Measurements from ENCODE around the gene SERPINB13.

The SERPINB13 gene

DNA sequence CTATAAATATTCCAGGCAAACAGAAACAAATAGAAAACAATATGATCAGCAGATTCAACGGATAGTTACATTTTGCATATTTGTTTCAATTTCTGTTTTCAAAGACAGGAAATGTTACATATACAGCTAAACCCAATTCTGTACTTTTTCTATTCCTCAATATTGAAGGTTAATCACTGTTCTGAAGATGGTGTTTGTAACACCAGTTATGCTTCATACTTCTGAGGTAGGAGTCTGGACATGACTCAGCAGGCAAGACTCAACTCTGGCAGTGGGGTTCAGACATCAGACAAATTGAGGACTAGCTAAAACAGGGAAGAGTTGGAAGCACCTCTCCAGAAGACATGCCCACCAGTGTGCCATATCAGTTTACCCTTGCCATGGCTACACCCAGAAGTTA is 16.6 kb downstream of the SERPINB13 start:
- Histone ChIP-seq H3K4me3 (ENCODE audit: control insufficient read depth in 1 of 7, extremely low read depth in 1 of 7, insufficient read depth in 4 of 7, low read depth in 2 of 7, low read length in 6 of 7) (no peak overlapping the region), H3K27me3 (replicated peaks in 2 of 5; ENCODE audit: control insufficient read depth in 4 of 5, insufficient read depth in 5 of 5, low read length in 4 of 5) (peaks cover 0 to 1% (median 0%) of the 10 kb centered on the region in 5 experiments), H3K9me3 (ENCODE audit: control extremely low read depth in 1 of 5, control insufficient read depth in 4 of 5, insufficient read depth in 2 of 5, low read depth in 1 of 5, low read length in 4 of 5) (no peaks in the 10 kb centered on the region), H3K27ac (ENCODE audit: insufficient read depth in 1 of 2, low read depth in 1 of 2, low read length in 2 of 2, poor library complexity in 1 of 2, severe bottlenecking in 2 of 2) (no peak overlapping the region), H3K4me1 (ENCODE audit: control extremely low read depth in 1 of 4, control insufficient read depth in 4 of 4, insufficient read depth in 4 of 4, low read length in 3 of 4) (no peaks in the 10 kb centered on the region), H3K36me3 (ENCODE audit: control insufficient read depth in 4 of 4, insufficient read depth in 4 of 4, low read length in 3 of 4) (no peaks in the 10 kb centered on the region)
- ChIA-PET POLR2A (no interaction called here), CTCF (no interaction called here)
- DNase-seq, result no peak
- WGBS (ENCODE audit: insufficient coverage), result no CpG with 5 or more reads among the region's 1 CpG

DNA sequence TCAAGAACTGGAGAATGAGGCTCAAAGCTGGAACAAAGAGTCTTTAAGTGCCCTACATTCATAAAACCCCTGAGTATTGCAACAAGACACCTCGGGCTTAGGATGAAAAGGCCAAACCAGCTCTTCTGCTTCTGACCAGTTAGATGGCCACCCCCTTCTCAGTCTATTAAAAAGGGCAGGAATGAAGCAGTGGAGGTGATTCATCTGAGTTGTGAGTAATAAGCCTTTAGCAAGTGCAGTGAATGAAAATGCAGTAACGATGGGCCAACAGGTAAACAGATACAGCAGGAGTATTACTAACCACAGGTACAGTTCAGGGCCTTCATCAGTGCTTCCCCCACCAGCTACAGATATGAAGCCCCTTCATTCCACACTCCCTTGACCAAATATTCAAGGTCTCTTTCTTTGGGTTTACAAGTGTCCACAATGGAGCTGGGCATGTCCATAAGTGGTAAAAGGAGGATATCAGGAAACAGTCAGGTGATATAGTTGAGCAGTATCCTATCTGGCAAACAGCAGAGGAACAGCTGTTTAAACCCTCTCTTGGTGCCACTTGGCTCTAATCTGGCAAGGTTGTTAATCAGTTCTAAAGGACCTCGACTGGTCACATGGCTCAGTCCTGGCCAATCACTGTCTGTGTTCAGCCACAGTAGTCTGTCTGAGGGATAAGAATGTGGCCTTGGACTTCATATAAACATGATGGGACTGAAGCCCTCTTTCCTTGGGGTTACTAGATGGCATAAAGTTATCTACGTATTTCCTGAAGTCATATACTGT is 17.8 kb downstream of the SERPINB13 start:
- Histone ChIP-seq H3K4me1 (ENCODE audit: control extremely low read depth in 1 of 4, control insufficient read depth in 4 of 4, insufficient read depth in 4 of 4, low read length in 3 of 4) (no peaks in the 10 kb centered on the region), H3K9me3 (ENCODE audit: control extremely low read depth in 1 of 5, control insufficient read depth in 4 of 5, insufficient read depth in 2 of 5, low read depth in 1 of 5, low read length in 4 of 5) (no peaks in the 10 kb centered on the region), H3K36me3 (ENCODE audit: control insufficient read depth in 4 of 4, insufficient read depth in 4 of 4, low read length in 3 of 4) (no peaks in the 10 kb centered on the region), H3K27ac (ENCODE audit: insufficient read depth in 1 of 2, low read depth in 1 of 2, low read length in 2 of 2, poor library complexity in 1 of 2, severe bottlenecking in 2 of 2) (no peak overlapping the region), H3K4me3 (ENCODE audit: control insufficient read depth in 1 of 7, extremely low read depth in 1 of 7, insufficient read depth in 4 of 7, low read depth in 2 of 7, low read length in 6 of 7) (no peak overlapping the region), H3K27me3 (replicated peaks in 2 of 5; ENCODE audit: control insufficient read depth in 4 of 5, insufficient read depth in 5 of 5, low read length in 4 of 5) (peaks cover 0 to 1% (median 0%) of the 10 kb centered on the region in 5 experiments)
- 89% methylated on average over 3 of the region's 4 CpGs for WGBS (ENCODE audit: insufficient coverage)
- no peak for DNase-seq
- ChIA-PET POLR2A (no interaction called here), CTCF (interaction anchor here (1.3 kb wide), 1 partner anchor 14 kb away, joined by 3 read pairs; no protein-coding TSS in a partner anchor)

GRCh38 chr18:63606526-63606925 is 19.4 kb downstream of the SERPINB13 start:
- no peak overlapping the region for H3K27ac ChIP-seq (ENCODE audit: insufficient read depth in 1 of 2, low read depth in 1 of 2, low read length in 2 of 2, poor library complexity in 1 of 2, severe bottlenecking in 2 of 2)
- no peaks in the 10 kb centered on the region for H3K9me3 ChIP-seq (ENCODE audit: control extremely low read depth in 1 of 5, control insufficient read depth in 4 of 5, insufficient read depth in 2 of 5, low read depth in 1 of 5, low read length in 4 of 5)
- DNase-seq, result no peak
- no peaks in the 10 kb centered on the region for H3K4me1 ChIP-seq (ENCODE audit: control extremely low read depth in 1 of 4, control insufficient read depth in 4 of 4, insufficient read depth in 4 of 4, low read length in 3 of 4)
- H3K36me3 ChIP-seq (ENCODE audit: control insufficient read depth in 4 of 4, insufficient read depth in 4 of 4, low read length in 3 of 4), result no peaks in the 10 kb centered on the region
- ChIA-PET CTCF (interaction anchor here (1.2 kb wide), 1 partner anchor 10 kb away, joined by 3 read pairs; no protein-coding TSS in a partner anchor), POLR2A (no interaction called here)
- WGBS (ENCODE audit: insufficient coverage), result no CpG with 5 or more reads among the region's 3 CpGs
- peaks cover 0 to 1% (median 0%) of the 10 kb centered on the region in 5 experiments for H3K27me3 ChIP-seq (replicated peaks in 2 of 5; ENCODE audit: control insufficient read depth in 4 of 5, insufficient read depth in 5 of 5, low read length in 4 of 5)
- no peak overlapping the region for H3K4me3 ChIP-seq (ENCODE audit: control insufficient read depth in 1 of 7, extremely low read depth in 1 of 7, insufficient read depth in 4 of 7, low read depth in 2 of 7, low read length in 6 of 7)

GRCh38 chr18:63613420-63613819 is 26.3 kb downstream of the SERPINB13 start:
- Histone ChIP-seq H3K4me1 (ENCODE audit: control extremely low read depth in 1 of 4, control insufficient read depth in 4 of 4, insufficient read depth in 4 of 4, low read length in 3 of 4) (no peaks in the 10 kb centered on the region), H3K27ac (ENCODE audit: insufficient read depth in 1 of 2, low read depth in 1 of 2, low read length in 2 of 2, poor library complexity in 1 of 2, severe bottlenecking in 2 of 2) (no peak overlapping the region), H3K4me3 (ENCODE audit: control insufficient read depth in 1 of 7, extremely low read depth in 1 of 7, insufficient read depth in 4 of 7, low read depth in 2 of 7, low read length in 6 of 7) (no peak overlapping the region), H3K27me3 (replicated peaks in 2 of 5; ENCODE audit: control insufficient read depth in 4 of 5, insufficient read depth in 5 of 5, low read length in 4 of 5) (no peaks in the 10 kb centered on the region), H3K9me3 (ENCODE audit: control extremely low read depth in 1 of 5, control insufficient read depth in 4 of 5, insufficient read depth in 2 of 5, low read depth in 1 of 5, low read length in 4 of 5) (no peaks in the 10 kb centered on the region), H3K36me3 (ENCODE audit: control insufficient read depth in 4 of 4, insufficient read depth in 4 of 4, low read length in 3 of 4) (no peaks in the 10 kb centered on the region)
- WGBS (ENCODE audit: insufficient coverage), result 100% methylated on average over 4 of the region's 4 CpGs
- ChIA-PET CTCF (no interaction called here), POLR2A (no interaction called here)
- no peak for DNase-seq

DNA sequence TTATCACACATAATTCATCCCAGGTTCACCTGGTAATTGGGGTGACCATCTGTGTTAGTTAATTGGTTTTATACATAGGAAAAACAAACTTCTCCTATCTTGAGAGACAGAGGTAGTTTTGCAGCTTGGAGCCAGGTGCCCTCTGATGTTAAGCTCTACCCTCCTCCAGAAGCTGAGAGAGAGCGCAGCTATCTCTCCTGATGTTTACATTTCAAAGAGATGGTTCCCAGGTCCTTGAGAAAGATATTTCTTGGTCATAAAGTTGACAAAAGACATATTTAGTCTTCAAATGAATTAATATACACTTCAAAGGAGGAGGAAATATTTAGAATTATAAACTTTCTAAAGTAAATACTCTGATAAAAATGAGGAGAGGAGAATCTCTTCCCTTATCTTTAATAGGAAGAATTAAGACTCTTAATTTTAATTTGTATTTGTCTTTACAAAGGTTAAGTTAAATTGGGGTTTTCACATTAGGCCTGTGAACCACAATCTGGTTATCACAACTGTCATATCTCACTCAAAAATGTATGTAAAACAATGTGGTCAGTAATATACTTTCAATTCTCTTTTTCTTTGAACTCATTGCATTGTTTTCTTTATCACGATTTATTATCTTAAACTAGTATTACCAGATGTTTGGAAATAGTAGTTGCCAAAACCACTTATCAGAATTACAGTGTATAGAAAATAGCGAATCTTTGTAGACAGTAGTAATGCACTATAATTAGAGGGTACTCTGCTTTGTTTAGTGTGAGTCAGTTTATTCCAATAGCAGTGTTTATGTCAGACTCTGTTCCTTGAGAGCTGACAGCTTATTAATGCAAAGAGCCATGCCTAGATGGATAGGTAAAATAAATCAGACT is 30.1 kb downstream of the SERPINB13 start:
- Histone ChIP-seq H3K9me3 (ENCODE audit: control extremely low read depth in 1 of 5, control insufficient read depth in 4 of 5, insufficient read depth in 2 of 5, low read depth in 1 of 5, low read length in 4 of 5) (peaks cover 0 to 8% (median 0%) of the 10 kb centered on the region in 5 experiments), H3K27me3 (replicated peaks in 2 of 5; ENCODE audit: control insufficient read depth in 4 of 5, insufficient read depth in 5 of 5, low read length in 4 of 5) (no peaks in the 10 kb centered on the region), H3K27ac (ENCODE audit: insufficient read depth in 1 of 2, low read depth in 1 of 2, low read length in 2 of 2, poor library complexity in 1 of 2, severe bottlenecking in 2 of 2) (no peak overlapping the region), H3K4me1 (ENCODE audit: control extremely low read depth in 1 of 4, control insufficient read depth in 4 of 4, insufficient read depth in 4 of 4, low read length in 3 of 4) (no peaks in the 10 kb centered on the region), H3K36me3 (ENCODE audit: control insufficient read depth in 4 of 4, insufficient read depth in 4 of 4, low read length in 3 of 4) (no peaks in the 10 kb centered on the region), H3K4me3 (ENCODE audit: control insufficient read depth in 1 of 7, extremely low read depth in 1 of 7, insufficient read depth in 4 of 7, low read depth in 2 of 7, low read length in 6 of 7) (no peak overlapping the region)
- peak in 1 of 3 donors; percentile 3 for DNase-seq
- ChIA-PET POLR2A (no interaction called here), CTCF (no interaction called here)
- no CpG with 5 or more reads among the region's 3 CpGs for WGBS (ENCODE audit: insufficient coverage)

DNA sequence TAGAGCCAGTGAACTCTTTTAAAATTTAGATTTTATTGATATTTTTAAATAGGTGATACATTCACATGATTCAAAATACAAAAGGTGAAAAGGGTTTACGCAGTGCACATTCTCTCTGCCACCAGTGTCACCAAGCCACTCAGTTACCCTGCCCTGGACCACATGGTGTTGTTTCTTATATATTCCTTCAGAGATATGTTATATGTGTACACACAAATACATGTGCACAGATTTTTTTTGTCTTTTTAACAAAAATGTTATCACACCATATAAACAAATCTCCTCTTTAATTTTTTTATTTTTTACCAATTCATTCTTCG is 30.7 kb downstream of the SERPINB13 start:
- no peaks in the 10 kb centered on the region for H3K36me3 ChIP-seq (ENCODE audit: control insufficient read depth in 4 of 4, insufficient read depth in 4 of 4, low read length in 3 of 4)
- H3K4me3 ChIP-seq (ENCODE audit: control insufficient read depth in 1 of 7, extremely low read depth in 1 of 7, insufficient read depth in 4 of 7, low read depth in 2 of 7, low read length in 6 of 7), result no peak overlapping the region
- no peak for DNase-seq
- H3K27ac ChIP-seq (ENCODE audit: insufficient read depth in 1 of 2, low read depth in 1 of 2, low read length in 2 of 2, poor library complexity in 1 of 2, severe bottlenecking in 2 of 2), result no peak overlapping the region
- H3K4me1 ChIP-seq (ENCODE audit: control extremely low read depth in 1 of 4, control insufficient read depth in 4 of 4, insufficient read depth in 4 of 4, low read length in 3 of 4), result no peaks in the 10 kb centered on the region
- H3K9me3 ChIP-seq (ENCODE audit: control extremely low read depth in 1 of 5, control insufficient read depth in 4 of 5, insufficient read depth in 2 of 5, low read depth in 1 of 5, low read length in 4 of 5), result peaks cover 0 to 8% (median 0%) of the 10 kb centered on the region in 5 experiments
- WGBS (ENCODE audit: insufficient coverage), result no CpG with 5 or more reads among the region's 2 CpGs
- POLR2A ChIA-PET, result no interaction called here
- no peaks in the 10 kb centered on the region for H3K27me3 ChIP-seq (replicated peaks in 2 of 5; ENCODE audit: control insufficient read depth in 4 of 5, insufficient read depth in 5 of 5, low read length in 4 of 5)
- CTCF ChIA-PET, result no interaction called here

DNA sequence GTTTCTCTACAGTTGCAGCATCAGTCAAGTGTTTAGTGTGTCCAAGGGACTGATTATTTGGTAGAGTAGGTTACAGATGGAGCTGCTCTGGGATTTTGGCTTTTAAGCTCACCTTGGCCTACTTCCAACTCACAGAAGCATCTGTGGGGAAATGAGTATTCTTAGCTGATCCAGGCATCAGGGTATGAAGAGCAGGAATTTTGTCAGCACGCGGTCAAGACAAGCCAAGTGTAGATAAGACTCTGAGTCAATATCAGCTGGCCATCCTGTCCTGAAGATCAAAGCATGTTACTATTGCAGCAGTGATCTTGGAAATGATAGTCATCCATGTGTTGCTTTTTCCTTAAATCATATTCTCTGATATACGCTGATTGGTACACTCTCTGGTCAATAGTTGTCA is 32.5 kb downstream of the SERPINB13 start:
- WGBS (ENCODE audit: insufficient coverage), result 96% methylated on average over 2 of the region's 3 CpGs
- no peak for DNase-seq
- Histone ChIP-seq H3K4me1 (ENCODE audit: control extremely low read depth in 1 of 4, control insufficient read depth in 4 of 4, insufficient read depth in 4 of 4, low read length in 3 of 4) (no peaks in the 10 kb centered on the region), H3K27me3 (replicated peaks in 2 of 5; ENCODE audit: control insufficient read depth in 4 of 5, insufficient read depth in 5 of 5, low read length in 4 of 5) (no peaks in the 10 kb centered on the region), H3K27ac (ENCODE audit: insufficient read depth in 1 of 2, low read depth in 1 of 2, low read length in 2 of 2, poor library complexity in 1 of 2, severe bottlenecking in 2 of 2) (no peak overlapping the region), H3K36me3 (ENCODE audit: control insufficient read depth in 4 of 4, insufficient read depth in 4 of 4, low read length in 3 of 4) (no peaks in the 10 kb centered on the region), H3K4me3 (ENCODE audit: control insufficient read depth in 1 of 7, extremely low read depth in 1 of 7, insufficient read depth in 4 of 7, low read depth in 2 of 7, low read length in 6 of 7) (no peak overlapping the region), H3K9me3 (ENCODE audit: control extremely low read depth in 1 of 5, control insufficient read depth in 4 of 5, insufficient read depth in 2 of 5, low read depth in 1 of 5, low read length in 4 of 5) (peaks cover 0 to 15% (median 6%) of the 10 kb centered on the region in 5 experiments)
- ChIA-PET POLR2A (no interaction called here), CTCF (interaction anchor here (1.0 kb wide), 1 partner anchor 80 kb away, joined by 3 read pairs; no protein-coding TSS in a partner anchor)
